Testis (tissue), 2 donors: ENCODE measurements around the gene PIGN.

Experiments
- POLR2A ChIP-seq: fragments of 450-650 bp; IDR thresholded peaks from one replicate; pipeline ENCODE4 v1.6.1; 2017; ENCODE audit warnings: antibody characterized with exemption, mild to moderate bottlenecking, moderate library complexity
- TF ChIP-seq, protein P1 (sequence below), 3 experiments: fragments of 450-650 bp in 2 of 3; fragments of 200-600 bp in 1 of 3; sonication (generic) in 1 of 3; IDR thresholded peaks; one replicate each; pipeline ENCODE4 v1.5.1; 2016 to 2019; ENCODE audit warnings: antibody characterized with exemption in 3 of 3, mild to moderate bottlenecking in 2 of 3, moderate library complexity in 1 of 3

DNA sequence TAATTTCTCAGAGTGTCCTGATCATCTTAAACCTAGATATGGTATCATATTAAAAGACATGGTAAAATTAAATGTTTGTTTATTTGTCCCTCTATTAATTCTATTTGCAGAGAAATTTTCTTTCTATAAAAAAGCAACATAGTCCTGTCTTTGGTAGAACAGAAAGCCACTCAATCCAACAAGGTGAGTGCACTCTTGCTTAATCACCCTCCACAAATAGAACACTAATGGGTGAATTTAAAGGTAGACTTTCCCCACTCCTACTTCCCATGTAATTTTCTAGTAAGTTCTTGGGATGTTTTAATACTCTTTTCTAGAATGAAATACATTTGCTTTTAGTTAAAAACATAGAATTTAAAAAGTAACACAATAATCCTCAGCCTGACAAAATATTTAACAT lies 97.7 kb downstream of the PIGN start:
- TF ChIP-seq, protein P1, sequence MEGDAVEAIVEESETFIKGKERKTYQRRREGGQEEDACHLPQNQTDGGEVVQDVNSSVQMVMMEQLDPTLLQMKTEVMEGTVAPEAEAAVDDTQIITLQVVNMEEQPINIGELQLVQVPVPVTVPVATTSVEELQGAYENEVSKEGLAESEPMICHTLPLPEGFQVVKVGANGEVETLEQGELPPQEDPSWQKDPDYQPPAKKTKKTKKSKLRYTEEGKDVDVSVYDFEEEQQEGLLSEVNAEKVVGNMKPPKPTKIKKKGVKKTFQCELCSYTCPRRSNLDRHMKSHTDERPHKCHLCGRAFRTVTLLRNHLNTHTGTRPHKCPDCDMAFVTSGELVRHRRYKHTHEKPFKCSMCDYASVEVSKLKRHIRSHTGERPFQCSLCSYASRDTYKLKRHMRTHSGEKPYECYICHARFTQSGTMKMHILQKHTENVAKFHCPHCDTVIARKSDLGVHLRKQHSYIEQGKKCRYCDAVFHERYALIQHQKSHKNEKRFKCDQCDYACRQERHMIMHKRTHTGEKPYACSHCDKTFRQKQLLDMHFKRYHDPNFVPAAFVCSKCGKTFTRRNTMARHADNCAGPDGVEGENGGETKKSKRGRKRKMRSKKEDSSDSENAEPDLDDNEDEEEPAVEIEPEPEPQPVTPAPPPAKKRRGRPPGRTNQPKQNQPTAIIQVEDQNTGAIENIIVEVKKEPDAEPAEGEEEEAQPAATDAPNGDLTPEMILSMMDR (IDR thresholded peaks at IDR 0.05) = no peak
- TF ChIP-seq POLR2A = no peak
